WERI-Rb-1 (cell line): ENCODE measurements around the gene CERK.

Experiments used
- DNase-seq: peaks from one replicate; pipeline ENCODE4 v3.0.0-alpha.2; 2020
- H3K27ac ChIP-seq: fragments of 250-450 bp; sonication (Bioruptor Pico); 2 replicates; pipeline ENCODE4 v1.5.1; 2020; ENCODE audit warnings: mild to moderate bottlenecking, moderate library complexity
- H3K27me3 ChIP-seq: fragments of 250-450 bp; sonication (Bioruptor Pico); 2 replicates; pipeline ENCODE4 v1.5.1; 2021; ENCODE audit warnings: mild to moderate bottlenecking, low read depth, moderate library complexity; ENCODE audit not compliant: insufficient read depth, severe bottlenecking
- H3K36me3 ChIP-seq: fragments of 250-450 bp; sonication (Bioruptor Pico); 2 replicates; pipeline ENCODE4 v1.5.1; 2020; ENCODE audit warnings: mild to moderate bottlenecking, moderate library complexity
- H3K4me3 ChIP-seq: 2 replicates; pipeline ENCODE4 v1.5.1; 2011; ENCODE audit warnings: low read depth, mild to moderate bottlenecking, control low read depth, low read length
- H3K9me3 ChIP-seq: fragments of 250-450 bp; sonication (Bioruptor Pico); 2 replicates; pipeline ENCODE4 v1.5.1; 2021; ENCODE audit warnings: mild to moderate bottlenecking, moderate library complexity; ENCODE audit not compliant: severe bottlenecking
- TF ChIP-seq, protein P1 (sequence below): IDR thresholded peaks from 2 replicates; pipeline ENCODE4 v1.5.1; 2011; ENCODE audit warnings: low read depth, mild to moderate bottlenecking, control low read depth, inconsistent platforms, low read length

Gene CERK

GRCh38 chr22:46662226-46662625 is 75.8 kb downstream of the CERK start:
- Histone ChIP-seq H3K27me3 (no peaks in the 10 kb centered on the region), H3K9me3 (no peaks in the 10 kb centered on the region), H3K4me3 (no peak overlapping the region), H3K36me3 (peaks cover 4% of the 10 kb centered on the region), H3K27ac (no peak overlapping the region)
- no peak for DNase-seq
- TF ChIP-seq, protein P1, sequence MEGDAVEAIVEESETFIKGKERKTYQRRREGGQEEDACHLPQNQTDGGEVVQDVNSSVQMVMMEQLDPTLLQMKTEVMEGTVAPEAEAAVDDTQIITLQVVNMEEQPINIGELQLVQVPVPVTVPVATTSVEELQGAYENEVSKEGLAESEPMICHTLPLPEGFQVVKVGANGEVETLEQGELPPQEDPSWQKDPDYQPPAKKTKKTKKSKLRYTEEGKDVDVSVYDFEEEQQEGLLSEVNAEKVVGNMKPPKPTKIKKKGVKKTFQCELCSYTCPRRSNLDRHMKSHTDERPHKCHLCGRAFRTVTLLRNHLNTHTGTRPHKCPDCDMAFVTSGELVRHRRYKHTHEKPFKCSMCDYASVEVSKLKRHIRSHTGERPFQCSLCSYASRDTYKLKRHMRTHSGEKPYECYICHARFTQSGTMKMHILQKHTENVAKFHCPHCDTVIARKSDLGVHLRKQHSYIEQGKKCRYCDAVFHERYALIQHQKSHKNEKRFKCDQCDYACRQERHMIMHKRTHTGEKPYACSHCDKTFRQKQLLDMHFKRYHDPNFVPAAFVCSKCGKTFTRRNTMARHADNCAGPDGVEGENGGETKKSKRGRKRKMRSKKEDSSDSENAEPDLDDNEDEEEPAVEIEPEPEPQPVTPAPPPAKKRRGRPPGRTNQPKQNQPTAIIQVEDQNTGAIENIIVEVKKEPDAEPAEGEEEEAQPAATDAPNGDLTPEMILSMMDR = no peak

- Histone ChIP-seq H3K27ac (no peak overlapping the region), H3K36me3 (no peaks in the 10 kb centered on the region; the same call in 1 of the 2 replicates), H3K9me3 (no peaks in the 10 kb centered on the region), H3K4me3 (no peak overlapping the region), H3K27me3 (no peaks in the 10 kb centered on the region)
- DNase-seq = no peak
- TF ChIP-seq, protein P1 = no peak
These were observed 76.7 kb downstream of the CERK start for GRCh38 chr22:46661221-46661851.

DNA sequence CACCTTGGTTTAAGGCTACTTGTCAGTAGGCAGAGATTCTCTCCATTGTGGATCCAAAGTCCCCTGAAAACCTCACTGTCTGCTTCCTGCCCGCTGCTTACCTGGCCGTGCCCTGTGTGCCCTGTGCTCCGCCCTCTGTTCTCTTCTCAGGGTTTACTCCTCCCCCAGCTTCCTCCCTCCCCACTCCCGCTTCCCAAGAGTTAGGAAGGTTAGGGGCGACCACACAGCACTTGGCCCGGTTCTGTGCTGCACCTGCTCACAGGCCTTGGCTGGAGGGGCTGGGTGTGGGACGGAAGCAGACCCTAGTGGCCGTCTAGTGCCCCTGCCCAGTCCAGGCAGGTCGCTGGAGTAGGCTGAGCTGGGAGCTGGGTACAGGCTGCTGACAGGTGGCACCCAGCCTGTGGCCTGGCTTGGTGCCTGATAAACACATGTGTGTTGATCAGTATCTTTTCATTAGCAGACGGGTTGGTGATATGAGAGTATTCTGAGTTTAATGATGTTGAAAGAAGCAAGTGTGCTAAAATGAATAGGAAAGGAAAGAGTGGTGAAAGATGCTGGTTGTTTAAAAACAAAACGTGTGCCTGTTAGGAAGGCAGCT is 77.3 kb downstream of the CERK start:
- Histone ChIP-seq H3K4me3 (no peak overlapping the region), H3K27me3 (no peaks in the 10 kb centered on the region), H3K9me3 (no peaks in the 10 kb centered on the region), H3K27ac (no peak overlapping the region), H3K36me3 (no peaks in the 10 kb centered on the region)
- DNase-seq = no peak
- TF ChIP-seq, protein P1 = peak; percentile 34; the same call in 1 of the 2 replicates

- Histone ChIP-seq H3K36me3 (no peaks in the 10 kb centered on the region), H3K4me3 (no peak overlapping the region), H3K27me3 (no peaks in the 10 kb centered on the region), H3K9me3 (no peaks in the 10 kb centered on the region), H3K27ac (no peak overlapping the region)
- TF ChIP-seq, protein P1 = no peak
- DNase-seq = no peak
These were observed 78.3 kb downstream of the CERK start for GRCh38 chr22:46659791-46660186.

DNA sequence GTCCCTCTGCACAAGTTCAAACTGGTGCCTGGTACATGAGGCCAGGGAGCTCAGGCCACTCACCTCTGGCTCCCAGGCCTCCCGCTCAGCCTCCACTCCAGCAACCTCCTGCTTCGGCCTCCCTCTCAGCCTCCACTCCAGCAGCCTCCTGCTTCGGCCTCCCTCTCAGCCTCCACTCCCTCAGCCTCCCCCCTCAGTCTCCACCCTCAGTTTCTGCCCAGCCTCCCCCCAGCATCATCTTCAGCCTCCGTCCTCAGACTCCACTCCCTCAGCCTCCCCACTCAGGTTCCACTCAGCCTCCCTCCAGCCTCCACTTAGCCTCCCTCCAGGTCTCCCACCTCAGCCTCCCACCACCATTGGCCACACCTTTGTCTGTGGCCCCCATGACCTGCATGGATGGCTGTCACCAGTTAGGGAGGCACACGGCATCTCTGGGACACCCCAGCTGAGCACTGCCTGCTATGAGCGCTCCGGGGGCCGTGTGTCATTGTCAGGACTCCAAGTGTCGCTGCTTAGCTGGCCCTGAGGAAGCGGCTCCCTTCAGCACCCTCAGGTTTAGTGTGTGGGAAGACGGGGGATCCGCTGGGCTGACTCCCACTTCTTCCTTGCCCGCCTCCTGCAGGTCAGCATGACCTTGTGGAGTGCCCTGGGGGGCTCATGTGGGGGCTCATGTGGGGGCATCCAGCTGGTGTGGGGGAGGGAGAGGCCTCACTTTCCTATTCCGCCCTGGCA is 78.8 kb downstream of the CERK start:
- TF ChIP-seq, protein P1 = no peak
- H3K27ac ChIP-seq = no peak overlapping the region
- H3K9me3 ChIP-seq = no peaks in the 10 kb centered on the region
- H3K4me3 ChIP-seq = no peak overlapping the region
- no peak for DNase-seq
- no peaks in the 10 kb centered on the region for H3K27me3 ChIP-seq
- no peaks in the 10 kb centered on the region for H3K36me3 ChIP-seq
